Gastrocnemius medialis (tissue), 4 donors: ENCODE measurements around the gene APBB1IP. TPM values are rescaled to one million over a fixed set of nuclear protein-coding genes. Genes with fewer than 3 reads are reported as not detected.

Experiments
- ATAC-seq, 2 donors: fragments of 150-250 bp; one replicate each; pipeline ENCODE4 v1.9.1; 2016
- DNase-seq, 2 donors: peaks; one replicate each; pipeline ENCODE4 v3.0.0-alpha.2; 2019
- H3K27ac ChIP-seq, 4 donors: fragments of 200-600 bp; sonication (generic); 1 replicate in 1 of 4; 2 replicates in 3 of 4; pipeline ENCODE4 v1.5.1; 2016 to 2018; ENCODE audit warnings: mild to moderate bottlenecking in 2 of 4, moderate library complexity in 1 of 4
- H3K27me3 ChIP-seq, 3 donors: fragments of 200-600 bp; sonication (generic) in 2 of 3; 1 replicate in 1 of 3; 2 replicates in 2 of 3; pipeline versions ENCODE4 v1.5.1 to v1.6.0; 2016 to 2019; ENCODE audit warnings: mild to moderate bottlenecking in 1 of 3, moderate library complexity in 1 of 3
- H3K36me3 ChIP-seq, 2 donors: fragments of 200-600 bp; sonication (generic) in 1 of 2; one replicate each; pipeline ENCODE4 v1.5.1; 2017 to 2018
- H3K4me1 ChIP-seq, 2 donors: fragments of 200-600 bp; sonication (generic) in 1 of 2; one replicate each; pipeline ENCODE4 v1.5.1; 2016 to 2017; ENCODE audit warnings: mild to moderate bottlenecking in 2 of 2
- H3K4me3 ChIP-seq, 4 donors: fragments of 200-600 bp; sonication (generic) in 3 of 4; 1 replicate in 1 of 4; 2 replicates in 3 of 4; pipeline ENCODE4 v1.5.1; 2016 to 2019; ENCODE audit warnings: mild to moderate bottlenecking in 2 of 4
- H3K9me3 ChIP-seq, 3 donors: fragments of 200-600 bp; sonication (generic) in 2 of 3; 1 replicate in 1 of 3; 2 replicates in 2 of 3; pipeline ENCODE4 v1.5.1; 2016 to 2019
- CTCF ChIP-seq, 5 experiments: fragments of 450-650 bp in 3 of 5; fragments of 200-600 bp in 2 of 5; sonication (generic) in 2 of 5; IDR thresholded peaks in 4 of 5; conservative IDR thresholded peaks in 1 of 5; 1 replicate in 4 of 5; 2 replicates in 1 of 5; pipeline ENCODE4 v1.5.1; 2016 to 2019; ENCODE audit warnings: antibody characterized with exemption in 5 of 5, mild to moderate bottlenecking in 3 of 5, moderate library complexity in 3 of 5
- POLR2A ChIP-seq, 2 donors: fragments of 450-650 bp; IDR thresholded peaks; one replicate each; pipeline ENCODE4 v1.6.1; 2017; ENCODE audit warnings: antibody characterized with exemption in 2 of 2, mild to moderate bottlenecking in 2 of 2, moderate library complexity in 2 of 2
- in situ Hi-C, 4 donors: fragments of 200-750 bp; cut with MboI; loops; one replicate each; pipeline versions ENCODE4 v1.15.0 to v1.8.0; 2017; ENCODE audit warnings: low sequenced_read_pairs in 4 of 4
- intact Hi-C: fragments of 100-400 bp; cut with DNase I; formaldehyde crosslinking; loops from one replicate; pipeline ENCODE4 v1.15.1; 2023; ENCODE audit warnings: low total_unique reads
- total RNA-seq, 4 donors: library from RNA; depleted of rRNA; stranded (reverse); fragments of >200 nt; gene quantifications; one replicate each; pipeline versions ENCODE4 v1.1.0 to v1.2.3, GENCODE V29; 2016

APBB1IP gene
- total RNA-seq, 4 donors from 2014 or later: 0.83 to 2.0 (median 1.2) TPM

- Histone ChIP-seq H3K9me3 (no peaks in the 10 kb centered on the region), H3K4me3 (no peak overlapping the region), H3K4me1 (no peaks in the 10 kb centered on the region), H3K36me3 (no peaks in the 10 kb centered on the region), H3K27me3 (no peaks in the 10 kb centered on the region), H3K27ac (no peak overlapping the region)
- DNase-seq (no peak), ATAC-seq (no peak)
- no peak for TF ChIP-seq CTCF (IDR thresholded peaks at IDR 0.05 in 4 of 5, conservative IDR thresholded peaks at IDR 0.05 in 1 of 5)
- no peak for TF ChIP-seq POLR2A (IDR thresholded peaks at IDR 0.05)
- in situ Hi-C loops: no loop called here
- intact Hi-C loops: no loop called here
These were observed 75.0 kb downstream of the APBB1IP start for GRCh38 chr10:26513101-26513500.

- H3K27me3 ChIP-seq: no peaks in the 10 kb centered on the region
- ATAC-seq (no peak), DNase-seq (no peak)
- H3K36me3 ChIP-seq: no peaks in the 10 kb centered on the region
- no peaks in the 10 kb centered on the region for H3K4me1 ChIP-seq
- intact Hi-C loops: no loop called here
- in situ Hi-C loops: no loop called here
- no peak for TF ChIP-seq POLR2A (IDR thresholded peaks at IDR 0.05)
- TF ChIP-seq CTCF (IDR thresholded peaks at IDR 0.05 in 4 of 5, conservative IDR thresholded peaks at IDR 0.05 in 1 of 5): no peak
- H3K27ac ChIP-seq: no peak overlapping the region
- no peaks in the 10 kb centered on the region for H3K9me3 ChIP-seq
- no peak overlapping the region for H3K4me3 ChIP-seq
These were observed 78.5 kb downstream of the APBB1IP start for GRCh38 chr10:26516540-26517101.

- intact Hi-C loops: no loop called here
- DNase-seq: no peak
- no peak for ATAC-seq
- H3K36me3 ChIP-seq: no peaks in the 10 kb centered on the region
- no peak for TF ChIP-seq POLR2A (IDR thresholded peaks at IDR 0.05)
- no peak for TF ChIP-seq CTCF (IDR thresholded peaks at IDR 0.05 in 4 of 5, conservative IDR thresholded peaks at IDR 0.05 in 1 of 5)
- no peaks in the 10 kb centered on the region for H3K27me3 ChIP-seq
- H3K4me3 ChIP-seq: no peak overlapping the region
- no peak overlapping the region for H3K27ac ChIP-seq
- no peaks in the 10 kb centered on the region for H3K9me3 ChIP-seq
- H3K4me1 ChIP-seq: no peaks in the 10 kb centered on the region
- in situ Hi-C loops: no loop called here
These were observed 79.2 kb downstream of the APBB1IP start for GRCh38 chr10:26517141-26517867.

- in situ Hi-C loops: no loop called here
- no peaks in the 10 kb centered on the region for H3K36me3 ChIP-seq
- no peak overlapping the region for H3K4me3 ChIP-seq
- no peaks in the 10 kb centered on the region for H3K27me3 ChIP-seq
- TF ChIP-seq POLR2A (IDR thresholded peaks at IDR 0.05): no peak
- no peak for TF ChIP-seq CTCF (IDR thresholded peaks at IDR 0.05 in 4 of 5, conservative IDR thresholded peaks at IDR 0.05 in 1 of 5)
- DNase-seq (no peak), ATAC-seq (no peak)
- no peaks in the 10 kb centered on the region for H3K4me1 ChIP-seq
- H3K27ac ChIP-seq: no peak overlapping the region
- H3K9me3 ChIP-seq: no peaks in the 10 kb centered on the region
- intact Hi-C loops: no loop called here
These were observed 81.7 kb downstream of the APBB1IP start for GRCh38 chr10:26519803-26520202.
